Keratinocyte (primary cell): ENCODE results near the gene ARHGAP31. TPM values are rescaled to one million over a fixed set of nuclear protein-coding genes. Genes with fewer than 3 reads are reported as not detected.

Source experiments
- DNase-seq: peaks from one replicate; pipeline ENCODE4 v3.0.0-alpha.2; 2011; ENCODE audit warnings: low read depth, missing footprints, low spot score
- FAIRE-seq: peaks from 2 replicates; lab custom pipeline; 2011; peaks lifted over from hg19 to GRCh38; lab: Jason Lieb, UNC
- H2AFZ ChIP-seq: 2 replicates; pipeline ENCODE4 v1.6.0; 2012; ENCODE audit warnings: low read length, control low read depth, inconsistent platforms; ENCODE audit not compliant: control insufficient read depth
- H3K27ac ChIP-seq: 2 replicates; pipeline ENCODE4 v1.5.1; 2011; ENCODE audit warnings: low read length; ENCODE audit not compliant: control insufficient read depth, insufficient read depth
- H3K27me3 ChIP-seq: 3 replicates; pipeline ENCODE4 v1.6.0; 2011; ENCODE audit warnings: low read length; ENCODE audit not compliant: control insufficient read depth, insufficient read depth; ENCODE audit errors: extremely low read depth
- H3K36me3 ChIP-seq, 2 experiments: 2 replicates in 1 of 2; 3 replicates in 1 of 2; pipeline ENCODE4 v1.5.1; 2011; ENCODE audit warnings: low read length in 2 of 2, mild to moderate bottlenecking in 1 of 2; ENCODE audit not compliant: control insufficient read depth in 2 of 2, insufficient read depth in 2 of 2; ENCODE audit errors: extremely low read depth in 1 of 2
- H3K4me1 ChIP-seq: 3 replicates; pipeline ENCODE4 v1.5.1; 2011; ENCODE audit warnings: low read length; ENCODE audit not compliant: control insufficient read depth, insufficient read depth; ENCODE audit errors: extremely low read depth
- H3K4me2 ChIP-seq: 3 replicates; pipeline ENCODE4 v1.6.0; 2011; ENCODE audit warnings: low read depth, low read length; ENCODE audit not compliant: control insufficient read depth, insufficient read depth; ENCODE audit errors: extremely low read depth
- H3K4me3 ChIP-seq, 3 experiments: fragments of 200-600 bp in 1 of 3; sonication (generic) in 1 of 3; 2 replicates in 2 of 3; 3 replicates in 1 of 3; pipeline ENCODE4 v1.5.1; 2011 to 2016; ENCODE audit warnings: low read length in 3 of 3, mild to moderate bottlenecking in 3 of 3, control low read depth in 2 of 3, inconsistent platforms in 1 of 3, low read depth in 1 of 3, mixed read lengths in 1 of 3, mixed run types in 1 of 3, moderate library complexity in 1 of 3; ENCODE audit not compliant: control insufficient read depth in 2 of 3, insufficient read depth in 2 of 3; ENCODE audit errors: extremely low read depth in 1 of 3
- H3K79me2 ChIP-seq: 2 replicates; pipeline ENCODE4 v1.6.0; 2012; ENCODE audit warnings: low read length; ENCODE audit not compliant: control insufficient read depth, insufficient read depth
- H3K9ac ChIP-seq: 3 replicates; pipeline ENCODE4 v1.6.0; 2011; ENCODE audit warnings: low read length; ENCODE audit not compliant: control insufficient read depth, insufficient read depth; ENCODE audit errors: extremely low read depth
- H3K9me1 ChIP-seq: 3 replicates; pipeline ENCODE4 v1.6.0; 2011; ENCODE audit warnings: low read length; ENCODE audit not compliant: control insufficient read depth, insufficient read depth; ENCODE audit errors: extremely low read depth
- H3K9me3 ChIP-seq: 2 replicates; pipeline ENCODE4 v1.5.1; 2012; ENCODE audit warnings: low read depth, low read length; ENCODE audit not compliant: control insufficient read depth
- H4K20me1 ChIP-seq: 3 replicates; pipeline ENCODE4 v1.6.0; 2011; ENCODE audit warnings: low read length; ENCODE audit not compliant: control insufficient read depth, insufficient read depth; ENCODE audit errors: extremely low read depth
- CTCF ChIP-seq, 3 experiments: IDR thresholded peaks in 1 of 3; conservative IDR thresholded peaks in 1 of 3; optimal IDR thresholded peaks in 1 of 3; 2 replicates in 2 of 3; 3 replicates in 1 of 3; pipeline versions ENCODE3 to v1.5.1; 2011; ENCODE audit warnings: low read length in 3 of 3, mild to moderate bottlenecking in 3 of 3, moderate library complexity in 2 of 3, control low read depth in 1 of 3, inconsistent platforms in 1 of 3; ENCODE audit not compliant: insufficient read depth in 2 of 3; ENCODE audit errors: extremely low read depth in 1 of 3
- EZH2 ChIP-seq: IDR thresholded peaks from one replicate; pipeline ENCODE4 v1.6.1; 2012; ENCODE audit warnings: inconsistent platforms, mild to moderate bottlenecking, low read length, moderate library complexity
- dilution Hi-C: fragments of 300-500 bp; cut with MboI; formaldehyde crosslinking; loops from one replicate; pipeline ENCODE4 v1.7.0; 2020; ENCODE audit warnings: low sequenced_read_pairs; ENCODE audit not compliant: extremely low pct_ligation_motif_present
- polyA plus RNA-seq, 5 experiments: library from polyadenylated mRNA; depleted of rRNA in 3 of 5; stranded (reverse) in 3 of 5; stranded (forward) in 1 of 5; unstranded in 1 of 5; fragments of >200 nt; gene quantifications; 1 replicate in 1 of 5; 2 replicates in 3 of 5; 3 replicates in 1 of 5; pipeline versions ENCODE4 v1.2.1 to v1.2.3, GENCODE V29; 2011 to 2012; ENCODE audit warnings: missing spikeins in 2 of 5, low read depth in 1 of 5, low replicate concordance in 1 of 5

Gene ARHGAP31
- polyA plus RNA-seq, 1 donor (not counting 4 experiments of a cell fraction or from before 2014, with no cell fraction given), result 3.0 TPM

GRCh38 chr3:119417771-119418512 lies 123.8 kb downstream of the ARHGAP31 start:
- Histone ChIP-seq H3K27me3 (no peaks in the 10 kb centered on the region), H3K4me3 (no peak overlapping the region), H3K79me2 (no peaks in the 10 kb centered on the region), H3K9me3 (no peaks in the 10 kb centered on the region), H3K4me1 (no peaks in the 10 kb centered on the region), H3K9ac (no peak overlapping the region), H3K4me2 (no peak overlapping the region), H2AFZ (no peak overlapping the region), H3K9me1 (no peaks in the 10 kb centered on the region), H3K27ac (no peak overlapping the region), H4K20me1 (no peaks in the 10 kb centered on the region), H3K36me3 (no peaks in the 10 kb centered on the region)
- dilution Hi-C loops, result no loop called here
- DNase-seq, result no peak
- no peak for FAIRE-seq
- TF ChIP-seq EZH2 (no peak), CTCF (optimal IDR thresholded peaks at IDR 0.05 in 1 of 3, IDR thresholded peaks at IDR 0.05 in 1 of 3, conservative IDR thresholded peaks at IDR 0.05 in 1 of 3; ENCODE audit: extremely low read depth in 1 of 3, insufficient read depth in 2 of 3, low read length in 3 of 3) (no peak)

- dilution Hi-C loops, result no loop called here
These were observed 124.5 kb downstream of the ARHGAP31 start for GRCh38 chr3:119418641-119419040.

More at GRCh38 chr3:119418641-119419040, 124.5 kb downstream of the ARHGAP31 start:
- Histone ChIP-seq H3K9ac (no peak overlapping the region), H2AFZ (no peak overlapping the region), H3K4me3 (no peak overlapping the region), H3K36me3 (no peaks in the 10 kb centered on the region), H4K20me1 (no peaks in the 10 kb centered on the region), H3K79me2 (no peaks in the 10 kb centered on the region), H3K9me1 (no peaks in the 10 kb centered on the region), H3K9me3 (no peaks in the 10 kb centered on the region), H3K27me3 (no peaks in the 10 kb centered on the region), H3K4me1 (no peaks in the 10 kb centered on the region), H3K4me2 (no peak overlapping the region), H3K27ac (no peak overlapping the region)
- FAIRE-seq (no peak), DNase-seq (no peak)
- no peak for TF ChIP-seq EZH2
- no peak for TF ChIP-seq CTCF (optimal IDR thresholded peaks at IDR 0.05 in 1 of 3, IDR thresholded peaks at IDR 0.05 in 1 of 3, conservative IDR thresholded peaks at IDR 0.05 in 1 of 3; ENCODE audit: extremely low read depth in 1 of 3, insufficient read depth in 2 of 3, low read length in 3 of 3)
